ENCODE data around the gene SLC45A3. TPM values are rescaled to one million over a fixed set of nuclear protein-coding genes. Genes with fewer than 3 reads are reported as not detected.

The SLC45A3 gene
- total RNA-seq, 4 donors from 2014 or later, result 0.76 to 1.2 (median 1.0) TPM; not detected in 1

DNA sequence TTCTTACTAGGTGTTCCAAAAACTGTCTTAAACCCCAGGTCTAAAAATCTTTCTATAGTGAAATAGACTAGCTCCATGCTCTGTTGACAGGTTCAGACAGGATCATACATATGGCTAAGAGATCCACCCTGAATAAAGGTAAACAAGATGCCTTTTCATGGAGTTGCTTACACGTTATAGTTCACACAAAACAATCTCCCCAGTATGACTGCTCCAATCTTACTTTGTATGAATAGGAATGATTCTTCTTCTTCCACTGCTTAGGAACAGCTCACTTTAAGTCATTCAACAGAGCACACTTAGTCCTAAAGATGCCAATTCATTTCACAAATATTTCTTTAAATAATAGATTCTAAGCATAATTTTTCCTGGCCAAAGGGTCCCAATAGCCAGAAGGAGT, 64.5 kb downstream of the SLC45A3 start:
- DNase-seq (no peak), ATAC-seq (no peak)
- Histone ChIP-seq H3K4me1 (peaks cover 0 to 10% of the 10 kb centered on the region in 2 donors), H3K36me3 (peaks cover 0 to 70% of the 10 kb centered on the region in 2 donors), H3K4me3 (no peak overlapping the region), H3K9me3 (no peaks in the 10 kb centered on the region), H3K27ac (no peak overlapping the region), H3K27me3 (no peaks in the 10 kb centered on the region)
- in situ Hi-C loops (cut with MboI; ENCODE audit: low sequenced_read_pairs in 4 of 4) (no loop called here), intact Hi-C loops (cut with DNase I; ENCODE audit: low total_unique reads) (no loop called here)
- TF ChIP-seq CTCF (IDR thresholded peaks at IDR 0.05 in 4 of 5, conservative IDR thresholded peaks at IDR 0.05 in 1 of 5), result no peak
- no peak for TF ChIP-seq POLR2A (IDR thresholded peaks at IDR 0.05)

- Histone ChIP-seq H3K4me3 (no peak overlapping the region), H3K4me1 (peaks cover 0 to 16% of the 10 kb centered on the region in 2 donors), H3K36me3 (peaks cover 0 to 56% of the 10 kb centered on the region in 2 donors), H3K27me3 (no peaks in the 10 kb centered on the region), H3K27ac (no peak overlapping the region), H3K9me3 (no peaks in the 10 kb centered on the region)
- intact Hi-C loops (cut with DNase I; ENCODE audit: low total_unique reads), result no loop called here
- TF ChIP-seq CTCF (IDR thresholded peaks at IDR 0.05 in 4 of 5, conservative IDR thresholded peaks at IDR 0.05 in 1 of 5) (no peak), POLR2A (IDR thresholded peaks at IDR 0.05) (no peak)
- no peak for ATAC-seq
- no peak for DNase-seq
- in situ Hi-C loops (cut with MboI; ENCODE audit: low sequenced_read_pairs in 4 of 4), result no loop called here
These were observed 66.4 kb downstream of the SLC45A3 start for GRCh38 chr1:205613854-205614412.

GRCh38 chr1:205612556-205612955, 67.8 kb downstream of the SLC45A3 start:
- DNase-seq (no peak), ATAC-seq (no peak)
- no peak for TF ChIP-seq POLR2A (IDR thresholded peaks at IDR 0.05)
- no peak for TF ChIP-seq CTCF (IDR thresholded peaks at IDR 0.05 in 4 of 5, conservative IDR thresholded peaks at IDR 0.05 in 1 of 5)
- no peak overlapping the region for H3K27ac ChIP-seq
- in situ Hi-C loops (cut with MboI; ENCODE audit: low sequenced_read_pairs in 4 of 4) (no loop called here), intact Hi-C loops (cut with DNase I; ENCODE audit: low total_unique reads) (no loop called here)
- H3K27me3 ChIP-seq, result no peaks in the 10 kb centered on the region
- H3K4me1 ChIP-seq, result peaks cover 0 to 16% of the 10 kb centered on the region in 2 donors
- H3K36me3 ChIP-seq, result peaks cover 0 to 43% of the 10 kb centered on the region in 2 donors
- H3K9me3 ChIP-seq, result no peaks in the 10 kb centered on the region
- no peak overlapping the region for H3K4me3 ChIP-seq

GRCh38 chr1:205612104-205612503, 68.2 kb downstream of the SLC45A3 start:
- Histone ChIP-seq H3K4me1 (peaks cover 0 to 16% of the 10 kb centered on the region in 2 donors), H3K4me3 (no peak overlapping the region), H3K27me3 (no peaks in the 10 kb centered on the region), H3K36me3 (peaks cover 0 to 38% of the 10 kb centered on the region in 2 donors), H3K9me3 (no peaks in the 10 kb centered on the region), H3K27ac (no peak overlapping the region)
- DNase-seq (no peak), ATAC-seq (no peak)
- TF ChIP-seq POLR2A (IDR thresholded peaks at IDR 0.05) (no peak), CTCF (IDR thresholded peaks at IDR 0.05 in 4 of 5, conservative IDR thresholded peaks at IDR 0.05 in 1 of 5) (no peak)
- intact Hi-C loops (cut with DNase I; ENCODE audit: low total_unique reads), result no loop called here
- in situ Hi-C loops (cut with MboI; ENCODE audit: low sequenced_read_pairs in 4 of 4), result no loop called here
